Stimulated activated naive CD4-positive, alpha-beta T cell (primary cell): Measurements from ENCODE around the gene NMRK2.
"Not testable (repeated sequence)": the region's sequence is repeated elsewhere in the genome, so short reads cannot be mapped to it uniquely, and the experiment has no call there.

Experiments used
- DNase-seq, 6 experiments: peaks; one replicate each; lab custom pipeline; 2025; lab: John Stamatoyannopoulos, UW

NMRK2 gene

DNA sequence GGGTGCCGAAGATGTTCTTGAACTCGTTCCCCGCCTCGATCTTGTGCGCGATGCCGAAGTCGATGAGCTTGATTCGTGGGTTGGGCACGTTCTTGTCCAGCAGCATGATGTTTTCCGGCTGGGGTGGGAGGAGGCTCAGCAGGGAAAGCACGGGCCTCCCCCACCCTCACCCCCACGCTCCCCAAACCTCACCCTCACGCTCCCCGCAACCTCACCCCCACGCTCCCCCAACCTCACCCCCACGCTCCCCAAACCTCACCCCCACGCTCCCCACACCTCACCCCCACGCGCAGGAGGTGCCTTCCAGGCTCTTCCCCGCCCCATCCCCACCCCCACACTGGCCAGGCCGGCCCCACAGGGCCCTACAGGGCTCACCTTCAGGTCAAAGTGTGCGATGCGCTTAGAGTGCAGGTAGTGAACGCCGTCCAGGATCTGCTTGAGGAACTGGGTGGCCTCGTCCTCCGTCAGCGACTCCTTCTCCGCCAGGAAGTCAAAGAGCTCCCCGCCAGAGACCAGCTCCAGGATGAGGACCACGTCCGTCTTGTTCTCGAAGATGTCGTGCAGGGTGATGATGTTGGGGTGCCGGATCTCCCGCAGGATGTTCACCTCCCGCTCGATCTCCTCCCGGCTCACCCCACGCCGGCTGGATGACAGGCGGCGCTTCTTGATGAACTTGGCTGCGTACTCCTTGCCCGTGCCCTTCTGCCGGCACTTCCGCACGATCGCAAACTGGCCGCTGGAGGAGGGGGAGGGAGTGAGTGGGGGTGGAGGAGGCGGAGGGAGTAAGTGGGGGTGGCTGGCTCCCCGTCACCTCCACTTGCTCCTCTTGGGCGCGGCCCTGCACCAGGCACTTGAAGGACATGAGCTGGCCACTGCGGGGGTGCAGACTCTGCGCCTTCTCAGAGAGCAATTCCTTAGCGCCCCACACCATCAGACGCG lies 31.7 kb downstream of the NMRK2 start:
- no peak for DNase-seq

DNA sequence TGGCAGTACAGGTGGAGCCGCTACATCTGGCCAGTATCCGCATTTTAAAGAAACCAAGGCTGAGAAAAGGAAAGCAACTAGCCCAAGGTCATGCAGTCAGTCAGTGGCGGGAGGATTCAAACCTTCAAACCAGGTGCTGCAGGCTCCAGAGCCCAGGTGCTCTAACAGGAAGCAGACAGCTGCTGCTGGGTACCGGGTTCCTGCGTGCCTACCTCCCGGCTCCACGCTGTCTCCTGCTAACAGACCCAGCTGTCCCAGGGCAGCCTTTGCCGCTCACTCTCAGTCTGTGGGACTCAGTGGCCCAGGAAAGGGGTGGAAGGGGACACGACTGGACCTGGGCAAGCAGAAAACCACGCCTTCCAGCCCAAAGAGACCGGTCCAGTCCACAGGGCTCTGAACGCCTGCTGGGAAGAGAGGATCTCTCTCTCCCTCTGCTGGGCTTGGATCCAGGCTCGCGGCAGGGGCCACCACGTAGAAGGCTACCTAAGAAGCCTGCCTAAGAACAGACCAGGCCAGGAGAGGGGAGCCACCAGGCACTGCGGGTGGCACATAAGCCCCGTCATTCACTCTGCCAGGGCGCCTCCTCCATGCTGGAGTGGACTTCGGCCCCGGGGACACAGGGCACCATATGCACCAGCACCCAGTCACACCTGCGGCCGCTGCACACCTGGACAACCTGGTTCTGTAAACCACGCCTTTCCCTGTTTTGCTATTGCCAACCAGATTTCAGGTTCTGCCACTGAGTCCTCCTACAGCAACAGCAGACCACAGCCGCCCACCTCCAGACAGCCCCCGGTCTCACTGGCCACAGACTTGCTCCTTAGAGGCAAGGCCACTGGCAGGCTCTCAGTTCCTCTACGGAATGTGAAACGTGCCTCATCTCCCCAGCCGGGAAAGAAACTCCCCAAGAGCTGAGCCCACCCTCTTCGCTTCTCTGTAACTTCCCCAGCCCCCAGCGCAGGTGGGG lies 33.5 kb downstream of the NMRK2 start:
- no peak for DNase-seq

DNA sequence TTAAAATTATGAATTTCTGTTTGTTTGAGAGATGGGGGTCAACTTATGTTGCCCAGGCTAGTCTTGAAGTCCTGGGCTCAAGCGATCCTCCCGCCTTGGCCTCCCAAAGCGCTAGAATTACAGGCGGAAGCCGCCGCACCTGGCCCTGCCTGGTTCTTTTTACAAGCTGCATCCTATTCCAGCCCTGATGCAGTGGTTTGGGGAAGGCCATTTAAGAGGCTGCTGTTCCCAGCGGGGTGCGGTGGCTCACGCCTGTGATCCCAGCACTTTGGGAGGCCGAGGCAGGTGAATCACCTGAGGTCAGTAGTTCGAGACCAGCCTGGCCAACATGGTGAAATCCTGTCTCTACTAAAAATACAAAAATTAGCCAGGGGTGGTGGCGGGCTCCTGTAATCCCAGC lies 35.1 kb downstream of the NMRK2 start:
- DNase-seq, result not testable (repeated sequence)

DNA sequence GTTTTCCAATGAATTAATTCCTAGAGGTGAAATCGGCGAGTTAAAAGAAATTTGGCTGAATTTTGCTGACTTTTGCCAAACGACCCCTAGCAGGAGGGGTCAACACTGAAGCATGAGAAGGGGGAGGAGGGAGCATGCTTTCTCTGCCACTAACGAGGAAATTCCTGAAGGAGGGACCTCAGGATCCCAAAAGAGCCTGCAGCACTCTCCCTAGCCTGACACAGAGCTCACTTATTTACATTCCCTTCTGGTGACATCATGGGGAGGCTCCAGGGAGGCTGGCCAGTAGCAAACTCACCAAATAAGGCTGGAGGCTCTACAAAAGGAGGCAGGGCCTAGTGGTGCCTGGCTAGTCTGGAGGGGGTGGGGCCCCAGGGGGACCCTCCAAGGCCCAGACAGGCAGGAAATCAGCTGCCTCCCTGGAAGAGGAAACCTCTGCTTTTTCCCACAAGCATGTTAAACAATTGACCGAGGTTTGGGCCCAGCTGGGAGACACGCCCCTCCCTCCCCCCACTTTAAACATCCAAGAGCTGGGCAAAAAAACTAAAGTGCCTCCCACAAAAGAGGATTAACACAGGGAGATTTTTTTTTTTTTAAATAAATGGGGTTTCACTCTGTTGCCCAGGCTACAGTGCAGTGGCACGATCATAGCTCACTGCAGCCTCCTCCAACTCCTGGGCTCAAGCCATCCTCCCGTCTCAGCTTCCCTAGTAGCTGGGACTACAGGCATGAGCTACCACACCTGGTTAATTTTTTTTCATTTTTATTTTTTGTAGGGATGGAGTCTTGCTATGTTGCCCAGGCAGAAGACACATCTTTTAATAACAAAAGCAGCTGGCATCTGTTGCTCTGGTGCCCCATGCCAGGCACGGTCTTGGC lies 35.9 kb downstream of the NMRK2 start:
- no peak for DNase-seq

DNA sequence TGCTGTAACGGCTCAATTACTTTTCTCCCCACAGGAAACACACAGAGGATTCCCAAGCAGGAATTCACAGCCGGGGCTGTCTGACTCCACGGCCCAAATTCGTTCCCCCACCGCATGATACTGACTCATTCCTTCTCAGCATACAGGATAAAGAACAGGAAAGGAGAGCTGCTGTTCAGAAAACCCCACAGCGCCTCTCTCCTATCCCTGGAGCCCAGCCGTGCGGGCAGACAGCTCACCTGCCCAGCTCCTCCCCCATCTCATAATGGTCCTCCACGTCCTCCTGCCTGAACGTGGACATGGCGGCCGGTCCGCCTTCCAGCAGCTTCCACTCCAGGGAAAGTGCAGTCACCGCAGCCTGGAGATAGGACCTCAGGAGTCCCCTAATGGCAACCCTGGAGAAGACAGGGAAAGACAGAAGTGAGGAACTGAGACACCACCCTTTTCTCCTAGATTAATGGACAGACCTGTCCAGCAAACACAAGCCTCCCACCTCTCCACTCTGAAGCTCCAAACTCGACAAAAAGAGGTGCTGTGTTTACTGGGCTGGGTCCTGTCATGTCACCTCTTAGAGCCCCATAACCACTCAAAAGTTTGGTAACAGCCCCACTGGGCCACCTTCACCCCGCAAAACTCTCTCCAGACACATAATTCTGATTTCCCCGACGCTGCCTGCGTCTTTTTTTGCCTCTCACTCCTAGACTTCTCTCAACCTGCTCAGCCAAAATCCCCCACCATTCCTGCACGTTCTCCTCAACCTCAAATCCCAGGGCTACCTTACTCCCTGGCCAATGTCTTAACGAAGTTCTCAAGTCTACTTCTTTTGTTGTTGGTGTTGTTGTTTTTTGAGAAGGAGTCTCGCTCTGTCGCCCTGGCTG lies 36.8 kb downstream of the NMRK2 start:
- no peak for DNase-seq

DNA sequence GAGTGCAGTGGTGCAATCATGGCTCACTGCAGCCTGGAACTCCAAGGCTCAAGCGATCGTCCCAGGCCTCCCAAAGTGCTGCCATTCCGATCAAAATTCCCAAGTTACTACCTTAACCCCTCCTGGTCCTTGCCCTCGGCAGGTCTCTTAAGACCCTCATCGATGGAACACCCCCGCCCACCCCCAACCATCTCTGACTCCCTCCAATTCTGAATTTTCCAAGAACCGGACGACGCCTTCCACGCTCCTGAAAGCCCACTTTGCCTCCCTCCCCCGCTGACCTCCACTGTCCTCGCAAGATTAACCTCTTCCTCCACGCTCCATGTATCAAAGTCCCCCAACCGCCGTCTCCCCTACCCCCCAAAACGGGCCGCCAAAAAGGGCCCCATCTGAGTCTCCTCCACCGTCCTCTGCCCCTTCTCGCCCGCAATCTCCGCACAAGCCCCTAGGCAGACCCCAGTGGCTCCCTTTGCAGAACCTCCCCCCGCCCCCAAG lies 37.5 kb downstream of the NMRK2 start:
- no peak for DNase-seq

DNA sequence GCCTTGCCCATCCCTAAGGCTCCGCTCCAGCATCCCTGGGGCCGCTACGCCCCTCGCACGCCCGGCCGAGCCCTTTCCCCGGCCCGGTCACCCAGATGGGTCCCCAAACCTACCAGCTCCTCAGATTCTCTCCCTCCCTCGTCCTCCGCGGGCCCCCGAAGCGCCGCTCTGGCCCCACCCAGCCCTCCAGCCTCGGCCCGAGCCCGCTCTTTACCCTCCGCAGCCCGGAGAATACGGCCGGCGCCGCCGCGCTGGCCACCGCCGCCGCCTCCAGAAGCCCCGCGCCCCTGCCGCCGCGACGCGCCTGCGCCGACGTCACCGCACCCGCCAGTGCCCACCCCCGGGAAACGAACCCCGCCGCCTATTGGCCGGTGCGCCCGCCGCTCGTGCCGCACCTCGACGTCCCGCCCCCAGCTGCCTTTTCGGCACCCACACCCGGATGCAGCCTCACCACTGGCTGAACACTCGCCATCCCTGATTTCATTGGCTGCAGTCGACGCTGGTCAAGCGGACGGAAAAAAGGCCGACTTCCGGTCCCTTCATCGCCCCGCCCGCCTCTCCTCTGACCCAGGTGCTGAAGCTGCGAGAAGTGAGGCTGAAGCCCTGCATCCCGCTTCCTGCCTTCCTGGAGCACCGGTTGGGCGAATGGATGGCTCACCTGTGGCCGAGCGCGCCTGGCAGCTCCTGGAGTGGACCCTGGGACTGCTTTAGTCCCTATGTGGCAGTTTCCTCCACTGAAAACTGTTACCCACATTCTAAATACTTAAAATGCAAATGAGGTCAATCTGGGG lies 38.1 kb downstream of the NMRK2 start, which contains the start of gene DAPK3:
DAPK3 (minus strand) TSS at position 292 of the 791 bp plus-strand sequence. CDS start 1,364 bp downstream, outside the sequence.
- peak; percentile 70 to 87 (median 84) for DNase-seq

DNA sequence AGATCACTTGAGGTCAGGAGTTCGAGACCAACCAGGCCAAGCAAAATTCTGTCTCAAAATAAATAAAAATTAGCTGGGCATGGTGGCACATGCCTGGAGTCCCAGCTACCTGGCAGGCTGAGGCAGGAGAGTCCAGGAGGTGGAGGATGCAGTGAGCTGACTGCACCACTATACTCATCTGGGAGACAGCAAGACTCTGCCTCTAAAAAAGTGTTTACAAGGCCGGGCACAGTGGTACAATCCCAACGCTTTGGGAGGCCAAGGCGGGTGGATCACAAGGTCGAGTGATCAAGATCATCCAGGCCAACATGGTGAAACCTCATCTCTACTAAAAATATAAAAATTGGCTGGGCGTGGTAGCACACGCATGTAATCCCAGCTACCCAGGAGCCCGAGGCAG lies 42.3 kb downstream of the NMRK2 start:
- no peak for DNase-seq

DNA sequence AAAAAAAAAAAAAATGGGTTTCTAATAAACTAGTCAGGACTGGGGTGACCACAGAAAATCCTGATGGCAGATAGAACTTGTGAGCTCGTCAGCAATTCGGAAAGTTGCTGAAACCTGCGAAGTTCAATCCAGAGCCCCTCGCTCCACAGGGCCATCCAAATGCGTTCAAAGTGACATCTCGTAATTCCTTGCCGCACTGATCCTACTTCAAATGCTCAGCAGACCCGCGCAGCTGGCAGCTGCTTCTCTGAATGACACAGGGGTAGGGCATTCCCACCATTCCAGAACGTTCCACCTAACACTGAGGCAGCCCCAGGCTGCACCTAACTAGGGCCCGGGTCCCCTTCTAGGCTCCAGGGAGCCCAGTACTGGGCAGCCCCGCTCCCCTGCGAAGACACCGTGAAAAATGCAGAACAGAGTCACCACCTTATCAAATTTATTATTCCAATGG lies 42.8 kb downstream of the NMRK2 start:
- DNase-seq, result no peak

DNA sequence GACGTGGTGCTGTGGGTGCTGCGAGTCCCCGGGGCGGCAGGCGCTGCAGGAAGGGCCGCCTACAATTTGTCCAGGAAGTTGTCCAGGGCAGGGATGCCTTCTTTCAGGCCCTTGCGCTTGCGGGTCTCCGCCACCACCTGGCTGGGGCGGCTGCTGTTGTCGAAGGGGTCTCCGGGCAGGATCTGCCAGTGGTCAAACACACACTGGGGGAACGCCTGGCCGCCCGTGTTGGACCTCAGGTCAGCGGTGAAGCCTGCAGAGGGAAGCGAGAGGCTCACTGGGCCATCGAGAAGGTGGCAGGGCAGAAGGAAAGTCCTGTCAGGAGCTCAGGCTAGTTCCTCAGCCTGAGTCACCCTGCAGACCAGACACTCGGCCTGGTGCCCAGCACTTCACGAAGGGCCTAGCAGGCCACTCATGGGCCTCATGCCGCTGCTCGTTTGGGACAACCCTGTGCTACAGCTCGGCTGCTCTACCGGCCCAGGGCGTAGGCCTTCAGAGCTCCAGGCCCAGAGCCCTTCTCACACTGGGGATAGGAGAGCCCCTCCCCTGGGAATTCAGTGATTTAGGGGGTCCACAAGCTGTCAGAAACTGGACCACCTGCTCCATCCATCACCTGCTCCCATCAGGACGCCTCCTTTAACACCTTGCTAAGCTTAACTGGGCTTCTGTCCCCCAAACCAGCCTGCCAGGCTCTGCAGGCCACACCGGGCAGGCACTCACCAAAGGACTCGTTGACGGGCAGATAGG lies 43.8 kb downstream of the NMRK2 start:
- DNase-seq, result peak in 1 of 6 experiments; percentile 14

DNA sequence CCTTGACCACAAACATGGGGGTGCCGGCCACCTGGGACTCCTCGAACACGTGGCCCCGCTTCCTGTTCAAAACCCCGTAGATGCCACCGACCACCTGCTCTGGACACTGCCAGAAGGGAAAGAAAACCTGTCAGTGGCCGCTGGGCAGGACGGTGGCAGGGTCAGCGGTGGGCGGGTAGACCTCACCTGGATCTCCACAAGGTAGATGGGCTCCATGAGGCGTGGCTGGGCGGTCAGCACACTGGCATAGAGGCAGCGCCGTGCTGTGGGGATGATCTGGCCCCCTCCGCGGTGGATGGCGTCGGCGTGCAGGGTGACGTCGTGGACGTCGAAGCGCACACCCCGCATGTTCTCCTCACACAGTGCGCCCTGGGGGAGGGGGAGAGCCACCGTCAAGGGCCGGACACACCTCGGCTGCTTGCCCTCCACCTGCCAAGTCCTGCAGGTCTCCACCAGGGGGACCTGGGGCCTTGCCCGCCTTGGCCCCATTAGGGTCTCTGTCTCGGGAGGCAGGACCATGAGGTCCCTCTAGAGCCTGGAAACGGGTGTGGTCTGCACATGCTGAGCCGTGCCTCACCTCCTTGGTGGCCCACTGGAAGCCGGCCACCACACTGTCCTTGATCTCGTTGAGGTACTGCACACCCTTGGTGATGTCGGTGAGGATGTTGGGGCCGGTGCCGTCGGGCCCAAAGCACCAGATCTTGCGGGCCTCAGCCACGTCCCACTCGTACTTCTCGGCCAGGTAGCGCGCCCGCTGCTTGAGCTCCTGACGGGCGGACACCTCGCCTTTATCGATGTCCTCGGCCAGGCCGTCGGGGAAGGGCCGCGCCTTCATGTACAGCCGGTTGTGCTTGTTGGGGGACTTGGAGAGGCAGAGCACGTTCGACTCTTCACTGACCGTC lies 44.6 kb downstream of the NMRK2 start:
- no peak for DNase-seq

DNA sequence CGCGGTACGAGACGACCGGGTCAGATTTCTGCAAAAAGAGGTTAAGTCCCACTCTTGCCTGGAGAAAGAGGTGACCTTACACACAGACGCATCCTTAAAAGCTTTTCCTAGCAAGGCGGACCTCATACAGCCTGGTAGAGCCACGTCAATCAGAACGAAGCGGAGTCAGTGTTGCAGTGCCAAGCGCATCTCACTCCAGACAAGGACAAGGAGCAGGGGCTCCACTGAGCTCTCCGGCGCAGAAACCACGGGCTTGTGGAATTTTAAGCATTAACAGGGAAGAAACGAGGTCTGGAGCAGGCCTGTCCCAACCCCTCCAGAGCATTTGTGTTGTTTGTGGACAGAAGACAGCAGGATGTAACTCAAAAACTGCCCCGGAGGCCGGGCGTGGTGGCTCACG lies 45.3 kb downstream of the NMRK2 start:
- DNase-seq, result no peak

DNA sequence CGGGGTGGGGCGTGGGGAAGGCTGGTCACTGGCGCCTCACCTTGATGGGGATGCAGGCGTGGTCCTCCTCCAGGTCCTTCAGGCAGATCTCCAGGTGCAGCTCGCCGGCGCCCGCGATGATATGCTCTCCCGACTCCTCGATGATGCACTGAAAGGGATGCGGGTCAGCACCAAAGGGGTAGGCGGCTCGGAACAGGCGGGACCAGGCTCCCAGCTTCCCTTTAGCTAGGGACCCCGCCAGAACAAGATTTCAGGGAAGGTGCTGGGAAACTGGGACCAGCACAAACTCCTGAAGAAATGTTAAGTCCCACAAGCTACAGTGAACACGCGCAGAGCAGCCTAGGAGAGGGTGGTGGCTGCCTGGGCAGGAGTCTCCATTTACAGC lies 46.4 kb downstream of the NMRK2 start:
- no peak for DNase-seq

DNA sequence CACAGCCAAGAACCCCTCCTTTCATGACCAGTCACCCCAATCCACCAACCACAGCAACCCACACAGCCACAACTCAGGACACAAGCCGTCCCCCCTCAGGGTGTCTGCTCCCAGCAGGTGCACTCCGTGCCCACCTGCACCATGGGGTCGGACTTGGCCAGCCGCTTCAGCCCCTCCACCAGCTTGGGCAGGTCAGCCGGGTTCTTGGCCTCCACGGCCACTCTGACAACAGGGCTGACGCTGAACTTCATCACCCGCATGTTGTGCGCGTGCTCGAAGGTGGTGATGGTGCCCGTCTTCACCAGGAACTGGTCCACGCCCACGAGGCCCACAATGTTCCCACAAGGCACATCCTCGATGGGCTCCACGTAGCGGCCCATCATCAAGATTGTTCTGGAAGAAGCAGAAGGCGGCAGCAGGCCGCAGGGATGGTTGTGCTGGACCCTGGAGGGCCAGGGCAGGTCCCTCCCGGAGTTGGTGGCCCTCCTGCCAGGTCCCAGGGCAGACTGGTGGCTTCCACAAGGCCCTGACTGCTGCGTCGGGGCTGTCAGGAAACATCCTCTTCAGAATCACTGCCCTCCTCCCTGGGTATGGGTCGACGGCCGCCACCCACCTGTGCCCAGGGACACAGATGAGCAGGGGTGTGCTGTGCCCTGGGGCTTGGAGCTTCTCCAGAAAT lies 46.9 kb downstream of the NMRK2 start:
- no peak for DNase-seq

DNA sequence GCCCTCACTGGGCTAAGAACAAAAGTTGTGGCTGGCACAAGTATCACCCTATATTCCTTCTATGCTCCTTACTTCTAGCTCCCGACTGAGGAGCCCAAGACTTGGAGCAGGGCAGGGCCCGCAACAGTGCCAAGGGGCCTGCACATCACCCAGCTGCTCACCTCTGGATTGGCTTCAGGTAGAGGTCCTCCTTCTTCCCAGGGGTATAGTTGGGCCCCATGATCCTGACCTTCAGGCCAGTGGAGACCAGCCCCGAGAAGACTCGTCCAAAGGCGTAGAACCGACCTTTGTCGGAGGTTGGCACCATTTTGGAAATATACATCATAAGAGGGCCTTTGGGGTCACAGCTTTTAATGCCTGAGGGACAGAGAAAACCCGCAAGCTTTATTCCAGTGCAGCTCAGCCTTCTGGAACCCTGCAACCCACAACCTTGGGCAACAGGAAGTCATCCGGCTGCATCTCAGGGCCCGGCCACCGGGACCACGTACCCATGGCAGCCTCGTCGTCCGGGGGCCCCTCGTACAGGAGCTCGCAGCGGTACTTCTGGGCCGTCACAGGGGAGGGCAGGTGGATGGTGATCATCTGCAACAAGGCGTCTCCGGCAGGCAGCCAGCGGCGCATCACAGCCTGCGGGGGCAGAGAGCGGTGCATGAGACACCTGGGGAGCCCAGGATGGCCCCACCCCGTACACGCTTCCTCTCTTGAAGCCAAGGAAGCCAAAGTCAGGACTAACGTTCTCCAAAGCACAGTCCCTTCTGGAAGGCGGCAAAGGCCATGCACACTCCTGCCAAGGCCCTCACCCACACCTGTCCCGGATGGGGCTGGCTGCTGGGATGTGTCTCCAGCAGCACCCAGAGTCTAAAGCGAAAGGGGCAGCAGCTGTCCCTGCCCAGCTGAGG lies 47.7 kb downstream of the NMRK2 start:
- no peak for DNase-seq

DNA sequence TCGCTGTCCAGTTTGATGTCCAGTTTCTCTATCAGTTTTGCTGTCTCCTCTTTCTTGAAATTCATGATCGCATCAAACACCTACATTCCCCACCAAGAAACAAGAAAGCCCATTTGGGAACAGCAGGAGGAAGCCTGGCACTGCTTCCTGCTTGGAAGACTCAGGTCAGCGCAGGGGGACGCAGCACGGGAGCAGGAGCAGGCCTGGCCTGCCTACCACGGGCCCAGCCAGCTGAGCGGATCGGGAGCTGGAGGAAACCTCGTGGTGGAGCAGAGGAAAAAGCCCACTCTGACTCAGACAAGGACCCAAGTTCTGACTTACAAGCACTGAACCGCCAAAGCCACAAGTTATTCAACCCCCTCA lies 48.5 kb downstream of the NMRK2 start:
- no peak for DNase-seq
